Right atrium auricular region (tissue), 2 donors: Measurements from ENCODE around the gene ELFN1. TPM values are rescaled to one million over a fixed set of nuclear protein-coding genes. Genes with fewer than 3 reads are reported as not detected.

ENCODE experiments used
- DNase-seq: peaks from one replicate; pipeline ENCODE4 v3.0.0-alpha.2; 2019; ENCODE audit warnings: low spot score
- H3K27ac ChIP-seq, 2 donors: fragments of 200-600 bp; sonication (generic); 1 replicate in 1 of 2; 2 replicates in 1 of 2; pipeline ENCODE4 v1.5.1; 2016 to 2019
- H3K27me3 ChIP-seq, 2 donors: fragments of 200-600 bp; sonication (generic); one replicate each; pipeline versions ENCODE4 v1.5.1 to v1.6.0; 2017 to 2019
- H3K36me3 ChIP-seq: fragments of 200-600 bp; sonication (generic); one replicate; pipeline ENCODE4 v1.5.1; 2016
- H3K4me1 ChIP-seq, 2 donors: fragments of 200-600 bp; sonication (generic); one replicate each; pipeline versions ENCODE4 v1.5.1 to v1.6.0; 2017 to 2019
- H3K4me3 ChIP-seq, 2 donors: fragments of 200-600 bp; sonication (generic); 1 replicate in 1 of 2; 2 replicates in 1 of 2; pipeline ENCODE4 v1.5.1; 2017 to 2019; ENCODE audit warnings: mild to moderate bottlenecking in 1 of 2, moderate library complexity in 1 of 2
- H3K9me3 ChIP-seq, 2 donors: fragments of 200-600 bp; sonication (generic); one replicate each; pipeline ENCODE4 v1.5.1; 2019
- CTCF ChIP-seq, 2 donors: fragments of 200-600 bp; sonication (generic); IDR thresholded peaks; one replicate each; pipeline ENCODE4 v1.5.1; 2019; ENCODE audit warnings: antibody characterized with exemption in 2 of 2
- total RNA-seq, 2 donors: library from RNA; depleted of rRNA; stranded (reverse); fragments of >200 nt; gene quantifications; one replicate each; pipeline ENCODE4 v1.1.0, GENCODE V29; 2016

The ELFN1 gene
- total RNA-seq, 2 donors from 2014 or later, result 6.5 to 15.3 TPM

- H3K9me3 ChIP-seq, result peaks cover 6% of the 10 kb centered on the region in 2 donors
- H3K4me1 ChIP-seq, result no peaks in the 10 kb centered on the region
- no peak for TF ChIP-seq CTCF (IDR thresholded peaks at IDR 0.05)
- no peaks in the 10 kb centered on the region for H3K36me3 ChIP-seq
- H3K27me3 ChIP-seq, result no peaks in the 10 kb centered on the region
- no peak overlapping the region for H3K27ac ChIP-seq
- no peak overlapping the region for H3K4me3 ChIP-seq
- DNase-seq, result no peak
Observed at GRCh38 chr7:1678081-1678543, 8.0 kb downstream of the ELFN1 start.

- H3K4me1 ChIP-seq, result no peaks in the 10 kb centered on the region
- no peaks in the 10 kb centered on the region for H3K36me3 ChIP-seq
- H3K4me3 ChIP-seq, result no peak overlapping the region
- H3K27me3 ChIP-seq, result no peaks in the 10 kb centered on the region
- TF ChIP-seq CTCF (IDR thresholded peaks at IDR 0.05), result no peak
- no peak overlapping the region for H3K27ac ChIP-seq
- DNase-seq, result no peak
- peaks cover 7% of the 10 kb centered on the region in 2 donors for H3K9me3 ChIP-seq
Observed at GRCh38 chr7:1678571-1679325, 8.7 kb downstream of the ELFN1 start.

GRCh38 chr7:1679326-1679965 lies 9.4 kb downstream of the ELFN1 start:
- no peak for DNase-seq
- TF ChIP-seq CTCF (IDR thresholded peaks at IDR 0.05), result no peak
- Histone ChIP-seq H3K27ac (no peak overlapping the region), H3K9me3 (peaks cover 7 to 14% of the 10 kb centered on the region in 2 donors), H3K36me3 (no peaks in the 10 kb centered on the region), H3K4me1 (no peaks in the 10 kb centered on the region), H3K4me3 (no peak overlapping the region), H3K27me3 (no peaks in the 10 kb centered on the region)

GRCh38 chr7:1679966-1680730 lies 10.1 kb downstream of the ELFN1 start:
- H3K4me3 ChIP-seq, result no peak overlapping the region
- DNase-seq, result no peak
- H3K27ac ChIP-seq, result no peak overlapping the region
- H3K27me3 ChIP-seq, result no peaks in the 10 kb centered on the region
- H3K4me1 ChIP-seq, result no peaks in the 10 kb centered on the region
- peaks cover 7 to 19% of the 10 kb centered on the region in 2 donors for H3K9me3 ChIP-seq
- TF ChIP-seq CTCF (IDR thresholded peaks at IDR 0.05), result no peak
- H3K36me3 ChIP-seq, result no peaks in the 10 kb centered on the region

- TF ChIP-seq CTCF (IDR thresholded peaks at IDR 0.05), result no peak
Observed at GRCh38 chr7:1681581-1681980, 11.5 kb downstream of the ELFN1 start.

More at GRCh38 chr7:1681581-1681980, 11.5 kb downstream of the ELFN1 start:
- peaks cover 7 to 24% of the 10 kb centered on the region in 2 donors for H3K9me3 ChIP-seq
- H3K36me3 ChIP-seq, result no peaks in the 10 kb centered on the region
- no peaks in the 10 kb centered on the region for H3K4me1 ChIP-seq
- no peaks in the 10 kb centered on the region for H3K27me3 ChIP-seq
- no peak overlapping the region for H3K27ac ChIP-seq
- no peak overlapping the region for H3K4me3 ChIP-seq
- no peak for DNase-seq
